ENCODE results near the gene ALG2. TPM values are rescaled to one million over a fixed set of nuclear protein-coding genes. Genes with fewer than 3 reads are reported as not detected.

The ALG2 gene
- total and polyA plus RNA-seq, 2 of the 4 experiments (the other 2 are of a cell fraction): 36.4 to 38.4 TPM

DNA sequence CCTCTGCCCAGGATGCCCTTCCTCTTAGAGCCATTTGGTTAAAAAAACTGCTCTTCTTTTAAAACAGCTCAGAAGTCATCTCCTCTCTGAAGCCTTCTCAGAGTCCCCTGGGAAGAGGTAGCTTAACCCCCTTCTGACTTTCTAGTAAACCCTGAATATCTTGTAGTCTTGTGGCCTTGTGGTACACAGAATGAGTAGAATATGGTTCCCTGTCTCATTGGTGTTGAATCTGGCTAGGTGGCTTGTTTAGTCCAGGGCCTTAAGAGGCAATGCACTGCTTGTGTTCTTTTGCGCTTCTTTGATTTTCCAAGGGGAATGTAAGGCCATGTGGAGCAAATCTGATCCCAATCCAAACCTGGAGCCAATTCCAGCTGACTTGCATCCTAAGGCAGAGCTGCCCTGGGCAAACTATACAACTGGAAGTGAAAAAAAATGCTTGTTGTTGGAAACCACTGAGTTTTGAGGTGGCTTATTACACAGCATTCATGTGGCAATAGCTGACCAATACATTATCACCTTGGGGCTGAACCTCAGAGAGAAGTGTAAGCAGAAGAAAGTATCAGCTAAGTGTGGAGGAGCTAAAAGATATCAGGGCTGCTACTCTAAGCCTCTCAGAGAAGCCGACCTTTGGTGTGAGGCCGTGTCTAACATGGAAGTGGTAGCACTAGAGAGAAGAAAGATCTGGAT lies 31.0 kb downstream of the ALG2 start:
- no peak overlapping the region for H3K27ac ChIP-seq (ENCODE audit: insufficient read depth, low read length)
- H3K23ac ChIP-seq (ENCODE audit: low read depth, low read length): no peak overlapping the region
- intact Hi-C loops (cut with micrococcal nuclease) (no loop called here), dilution Hi-C loops (cut with HindIII; ENCODE audit: low sequenced_read_pairs, unreplicated experiment) (no loop called here), in situ Hi-C loops (cut with MboI; ENCODE audit: low sequenced_read_pairs) (loop anchor here (25.0 kb wide), 1 partner anchor 1397 kb away; the partner anchor contains the start of gene CAVIN4)
- H3K14ac ChIP-seq (replicated peaks; ENCODE audit: low read depth, low read length): no peak overlapping the region
- H4K8ac ChIP-seq (ENCODE audit: low read depth in 2 of 2, low read length in 2 of 2): no peak overlapping the region
- no peak overlapping the region for H2BK20ac ChIP-seq (ENCODE audit: low read depth, low read length)
- peaks cover 5% of the 10 kb centered on the region for H3K9me3 ChIP-seq (ENCODE audit: control insufficient read depth, insufficient read depth, low read length)
- H3K27me3 ChIP-seq (ENCODE audit: control insufficient read depth, insufficient read depth, low read length): peaks cover 8% of the 10 kb centered on the region
- H3K36me3 ChIP-seq (ENCODE audit: control insufficient read depth, insufficient read depth, low read length): no peaks in the 10 kb centered on the region
- H2BK15ac ChIP-seq (ENCODE audit: low read depth, low read length): no peak overlapping the region
- no peak overlapping the region for H3K4ac ChIP-seq (ENCODE audit: low read depth, low read length)
- H3K79me1 ChIP-seq (ENCODE audit: low read depth in 1 of 2, low read length in 2 of 2): no peaks in the 10 kb centered on the region
- no TSS peak for BruUV-seq (replicated peaks)
- H4K5ac ChIP-seq (ENCODE audit: low read depth, low read length): no peak overlapping the region; the same call in 1 of the 2 replicates
- peaks cover 4% of the 10 kb centered on the region for H3K4me1 ChIP-seq (ENCODE audit: control insufficient read depth, insufficient read depth, low read length)
- no peaks in the 10 kb centered on the region for H4K20me1 ChIP-seq (ENCODE audit: insufficient read depth, low read length)
- no peak overlapping the region for H2AFZ ChIP-seq (replicated peaks; ENCODE audit: low read length, poor library complexity)
- H3K18ac ChIP-seq (ENCODE audit: low read depth, low read length): no peak overlapping the region; the same call in 1 of the 2 replicates
- H2AK9ac ChIP-seq (replicated peaks; ENCODE audit: low read depth, low read length, poor library complexity): no peak overlapping the region
- H2BK5ac ChIP-seq (ENCODE audit: low read depth, low read length, poor library complexity, severe bottlenecking): no peak overlapping the region
- ATAC-seq (ENCODE audit: low read depth) (no peak; the same call in 1 of the 2 replicates), DNase-seq (no peak)
- no peak overlapping the region for H3K4me3 ChIP-seq (ENCODE audit: insufficient read depth, low read depth, low read length)
- no peaks in the 10 kb centered on the region for H3K9me1 ChIP-seq (ENCODE audit: insufficient read depth, low read length)
- POLR2A ChIA-PET (ENCODE audit: unreplicated experiment): no interaction called here
- H3K4me2 ChIP-seq (ENCODE audit: low read depth, low read length): no peak overlapping the region
- CTCF ChIA-PET: no interaction called here
- no peak overlapping the region for H2BK120ac ChIP-seq (ENCODE audit: low read depth, low read length)
- WGBS, 2 experiments (ENCODE audit: extremely low coverage in 2 of 2, insufficient read length in 1 of 2): 100% methylated on average over 2 of the region's 3 CpGs; no CpG with 5 or more reads in 1 of the 2 experiments
- H4K91ac ChIP-seq (ENCODE audit: insufficient read depth, low read depth, low read length): no peak overlapping the region
- TF ChIP-seq RCOR1 (IDR thresholded peaks at IDR 0.05; ENCODE audit: insufficient replicate concordance, low read length): no peak
- TF ChIP-seq MAFK (IDR thresholded peaks at IDR 0.05; ENCODE audit: low read depth, low read length): no peak
- TF ChIP-seq, protein P1, sequence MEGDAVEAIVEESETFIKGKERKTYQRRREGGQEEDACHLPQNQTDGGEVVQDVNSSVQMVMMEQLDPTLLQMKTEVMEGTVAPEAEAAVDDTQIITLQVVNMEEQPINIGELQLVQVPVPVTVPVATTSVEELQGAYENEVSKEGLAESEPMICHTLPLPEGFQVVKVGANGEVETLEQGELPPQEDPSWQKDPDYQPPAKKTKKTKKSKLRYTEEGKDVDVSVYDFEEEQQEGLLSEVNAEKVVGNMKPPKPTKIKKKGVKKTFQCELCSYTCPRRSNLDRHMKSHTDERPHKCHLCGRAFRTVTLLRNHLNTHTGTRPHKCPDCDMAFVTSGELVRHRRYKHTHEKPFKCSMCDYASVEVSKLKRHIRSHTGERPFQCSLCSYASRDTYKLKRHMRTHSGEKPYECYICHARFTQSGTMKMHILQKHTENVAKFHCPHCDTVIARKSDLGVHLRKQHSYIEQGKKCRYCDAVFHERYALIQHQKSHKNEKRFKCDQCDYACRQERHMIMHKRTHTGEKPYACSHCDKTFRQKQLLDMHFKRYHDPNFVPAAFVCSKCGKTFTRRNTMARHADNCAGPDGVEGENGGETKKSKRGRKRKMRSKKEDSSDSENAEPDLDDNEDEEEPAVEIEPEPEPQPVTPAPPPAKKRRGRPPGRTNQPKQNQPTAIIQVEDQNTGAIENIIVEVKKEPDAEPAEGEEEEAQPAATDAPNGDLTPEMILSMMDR (conservative IDR thresholded peaks at IDR 0.05; ENCODE audit: low read depth, low read length): no peak
- no peak for TF ChIP-seq RAD21 (IDR thresholded peaks at IDR 0.05; ENCODE audit: low read length)
- TF ChIP-seq, protein P2, sequence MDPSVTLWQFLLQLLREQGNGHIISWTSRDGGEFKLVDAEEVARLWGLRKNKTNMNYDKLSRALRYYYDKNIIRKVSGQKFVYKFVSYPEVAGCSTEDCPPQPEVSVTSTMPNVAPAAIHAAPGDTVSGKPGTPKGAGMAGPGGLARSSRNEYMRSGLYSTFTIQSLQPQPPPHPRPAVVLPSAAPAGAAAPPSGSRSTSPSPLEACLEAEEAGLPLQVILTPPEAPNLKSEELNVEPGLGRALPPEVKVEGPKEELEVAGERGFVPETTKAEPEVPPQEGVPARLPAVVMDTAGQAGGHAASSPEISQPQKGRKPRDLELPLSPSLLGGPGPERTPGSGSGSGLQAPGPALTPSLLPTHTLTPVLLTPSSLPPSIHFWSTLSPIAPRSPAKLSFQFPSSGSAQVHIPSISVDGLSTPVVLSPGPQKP (IDR thresholded peaks at IDR 0.05; ENCODE audit: borderline replicate concordance, low read depth, low read length): no peak
- TF ChIP-seq, protein P3, sequence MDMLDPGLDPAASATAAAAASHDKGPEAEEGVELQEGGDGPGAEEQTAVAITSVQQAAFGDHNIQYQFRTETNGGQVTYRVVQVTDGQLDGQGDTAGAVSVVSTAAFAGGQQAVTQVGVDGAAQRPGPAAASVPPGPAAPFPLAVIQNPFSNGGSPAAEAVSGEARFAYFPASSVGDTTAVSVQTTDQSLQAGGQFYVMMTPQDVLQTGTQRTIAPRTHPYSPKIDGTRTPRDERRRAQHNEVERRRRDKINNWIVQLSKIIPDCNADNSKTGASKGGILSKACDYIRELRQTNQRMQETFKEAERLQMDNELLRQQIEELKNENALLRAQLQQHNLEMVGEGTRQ (IDR thresholded peaks at IDR 0.05; ENCODE audit: low read depth, low read length): no peak
- no peak for TF ChIP-seq MAZ (IDR thresholded peaks at IDR 0.05; ENCODE audit: borderline replicate concordance, low read depth, low read length)
- TF ChIP-seq FOS (IDR thresholded peaks at IDR 0.05; ENCODE audit: low read depth, low read length): no peak
- TF ChIP-seq CEBPB (IDR thresholded peaks at IDR 0.05; ENCODE audit: low read depth, low read length): no peak
- TF ChIP-seq NFE2L2 (IDR thresholded peaks at IDR 0.05; ENCODE audit: low read depth, low read length): no peak
- TF ChIP-seq RFX5 (IDR thresholded peaks at IDR 0.05; ENCODE audit: low read depth, low read length): no peak
- no peak for TF ChIP-seq CHD1 (IDR thresholded peaks at IDR 0.05; ENCODE audit: low read depth, low read length)
- no peak overlapping the region for H2AK5ac ChIP-seq (ENCODE audit: low read depth, low read length)
- H3K56ac ChIP-seq (ENCODE audit: extremely low read depth, insufficient read depth, low read length): no peak overlapping the region
- H3K9ac ChIP-seq (ENCODE audit: low read depth, low read length): no peak overlapping the region
